Measurements from ENCODE around the gene ATRX.
"Not testable (repeated sequence)": the region's sequence is repeated elsewhere in the genome, so short reads cannot be mapped to it uniquely, and the experiment has no call there.

ATRX gene

DNA sequence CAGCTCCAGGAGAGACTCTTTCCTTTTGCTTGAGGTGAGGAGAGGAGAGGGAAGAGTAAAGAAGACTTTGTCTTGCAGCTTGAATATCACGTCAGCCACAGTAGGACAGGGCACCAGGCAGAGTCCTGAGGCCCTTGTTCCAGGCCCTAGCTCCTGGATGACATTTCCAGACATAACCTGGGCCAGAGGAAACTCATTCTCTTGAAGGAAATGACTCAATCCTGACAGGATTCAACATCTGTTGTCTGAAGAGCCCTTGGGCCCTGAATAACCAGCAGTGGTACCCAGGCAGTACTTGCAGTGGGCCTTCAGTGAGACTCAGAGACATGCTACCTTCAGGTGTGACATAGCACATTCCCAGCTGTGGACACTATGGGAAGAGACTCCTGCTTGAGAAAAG is 276.0 kb downstream of the ATRX start:
- in situ Hi-C loops (cut with MboI; ENCODE audit: low sequenced_read_pairs), result no loop called here

DNA sequence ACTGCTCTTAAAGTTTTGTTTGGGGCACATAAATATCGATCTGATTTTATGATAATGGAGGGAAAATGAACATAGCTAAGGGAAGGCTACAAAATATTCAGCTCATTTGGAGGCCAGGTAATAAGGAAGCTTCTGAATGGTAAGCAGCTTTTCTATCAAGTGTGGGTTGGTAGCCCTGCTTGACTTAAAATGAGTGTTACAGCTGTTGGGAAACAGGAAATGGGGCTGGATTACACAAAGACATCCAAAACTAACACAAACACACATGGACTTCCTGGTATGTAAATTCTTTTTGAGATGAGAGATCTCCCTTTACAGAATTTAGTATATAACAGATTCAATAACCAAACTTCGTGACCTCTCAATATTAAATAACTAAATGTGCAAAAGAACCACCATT is 280.8 kb downstream of the ATRX start:
- in situ Hi-C loops (cut with MboI; ENCODE audit: low sequenced_read_pairs), result no loop called here

DNA sequence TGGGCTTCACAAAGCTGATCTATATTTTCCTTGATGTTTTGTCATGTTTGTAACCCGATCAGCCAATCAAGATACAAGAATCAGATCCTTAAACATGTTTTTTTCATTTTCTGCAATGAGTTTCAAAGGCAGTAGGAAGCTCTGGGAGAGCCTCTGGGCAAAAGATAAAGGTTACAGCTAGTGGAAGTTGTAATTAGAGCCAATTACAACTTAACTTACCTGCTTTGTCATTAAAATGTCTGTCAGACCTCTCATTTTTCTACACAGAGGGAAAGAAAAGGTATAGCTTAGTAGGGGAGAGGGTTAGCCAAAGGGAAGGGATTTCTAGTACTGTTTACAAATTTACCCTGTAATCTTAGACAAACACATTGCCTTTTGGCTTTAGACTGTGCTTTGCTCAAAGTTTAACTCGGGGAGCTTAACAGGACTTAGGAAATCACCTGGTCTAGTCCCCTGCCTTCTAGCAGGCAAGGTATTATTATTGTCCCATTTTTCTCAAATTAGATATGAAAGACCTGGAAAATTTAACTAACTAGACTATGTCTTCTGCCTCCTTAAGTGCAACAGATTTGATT is 283.0 kb downstream of the ATRX start:
- in situ Hi-C loops (cut with MboI; ENCODE audit: low sequenced_read_pairs), result no loop called here

DNA sequence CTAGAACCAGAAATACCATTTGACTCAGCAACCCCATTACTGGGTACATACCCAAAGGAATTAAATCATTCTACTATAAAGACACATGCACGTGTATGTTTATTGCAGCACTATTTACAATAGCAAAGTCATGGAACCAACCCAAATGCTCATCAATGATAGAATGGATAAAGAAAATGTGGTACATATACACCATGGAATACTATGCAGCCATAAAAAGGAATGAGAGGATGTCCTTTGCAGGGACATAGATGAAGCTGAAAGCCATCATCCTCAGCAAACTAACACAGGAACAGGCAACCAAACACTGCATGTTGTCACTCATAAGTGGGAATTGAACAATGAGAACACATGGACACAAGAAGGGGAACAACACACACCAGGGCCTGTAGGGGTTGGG is 285.9 kb downstream of the ATRX start:
- in situ Hi-C loops (cut with MboI; ENCODE audit: low sequenced_read_pairs), result not testable (repeated sequence)

DNA sequence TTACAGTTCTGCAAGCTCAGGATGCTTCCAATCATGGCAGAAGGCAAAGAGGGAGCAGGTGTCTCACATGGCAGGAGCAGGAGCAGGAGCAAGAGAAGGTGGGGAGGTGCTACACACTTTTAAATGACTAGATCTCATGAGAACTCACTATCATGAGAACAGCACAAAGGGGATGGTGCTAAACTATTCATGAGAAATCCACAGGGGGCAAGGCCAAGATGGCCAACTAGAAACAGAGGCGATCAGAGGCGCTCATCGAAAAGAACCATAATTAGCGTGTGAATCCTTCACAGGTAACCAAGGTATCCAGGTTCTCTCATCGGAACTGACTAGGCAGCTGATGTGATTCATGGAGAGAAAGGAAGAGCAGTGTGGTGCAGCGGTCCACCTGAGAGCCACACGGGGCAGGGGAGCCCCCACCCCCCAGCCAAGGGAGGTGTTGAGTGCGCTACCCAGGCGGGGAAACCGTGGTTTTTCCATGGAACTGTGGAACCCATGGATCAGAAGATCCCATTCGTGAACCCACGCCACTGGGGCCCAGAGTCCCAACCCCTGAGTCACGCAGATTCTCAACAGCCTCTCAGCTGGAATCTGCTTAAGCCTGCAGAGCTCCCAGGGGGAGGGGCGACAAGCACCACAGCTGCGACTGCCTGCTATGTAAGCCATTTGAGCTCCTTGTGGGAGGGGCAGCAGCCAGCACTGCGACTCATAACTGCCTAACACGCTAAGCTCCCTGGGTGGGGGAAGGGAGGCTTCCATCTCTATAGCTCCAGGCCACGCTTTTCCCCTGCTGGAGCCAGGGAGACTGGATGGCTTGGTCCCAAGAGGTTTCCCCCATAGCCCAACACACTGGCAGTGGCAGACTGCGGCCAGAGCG is 292.1 kb downstream of the ATRX start:
- in situ Hi-C loops (cut with MboI; ENCODE audit: low sequenced_read_pairs), result no loop called here

DNA sequence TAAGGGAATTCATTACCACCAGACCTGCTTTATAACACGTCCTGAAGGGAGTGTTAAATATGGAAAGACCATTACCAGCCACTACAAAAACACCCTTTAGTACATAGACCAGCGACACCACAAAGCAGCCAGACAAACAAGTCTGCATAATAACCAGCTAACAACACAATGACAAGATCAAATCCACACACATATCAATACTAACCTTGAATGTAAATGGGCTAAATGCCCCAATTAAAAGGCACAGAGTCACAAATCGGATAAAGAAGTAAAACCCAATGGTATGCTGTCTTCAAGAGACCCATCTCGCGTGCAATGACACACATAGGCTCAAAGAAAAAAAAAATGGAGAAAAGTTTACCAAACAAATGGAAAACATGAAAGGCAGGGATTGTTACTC is 302.0 kb downstream of the ATRX start:
- in situ Hi-C loops (cut with MboI; ENCODE audit: low sequenced_read_pairs), result no loop called here

DNA sequence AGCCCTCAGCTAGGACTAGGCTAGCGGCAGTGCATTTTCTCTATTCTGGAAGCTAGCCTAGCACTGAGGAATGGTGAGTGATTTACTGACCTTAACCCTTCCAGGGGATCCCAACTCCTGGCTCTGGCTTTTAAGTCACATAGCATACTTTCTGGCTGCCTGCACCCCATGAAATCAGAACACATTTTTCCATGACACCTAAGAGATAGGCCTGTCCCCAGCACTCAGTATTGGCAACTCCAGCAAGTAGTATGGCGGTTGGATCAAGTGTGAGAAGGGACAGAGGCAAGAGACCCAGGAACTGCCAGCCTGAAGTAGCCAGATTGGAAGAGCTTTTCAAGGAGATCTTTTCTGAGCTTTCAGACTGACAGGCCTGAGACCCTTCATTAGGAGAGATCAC is 330.6 kb downstream of the ATRX start:
- in situ Hi-C loops (cut with MboI; ENCODE audit: low sequenced_read_pairs), result no loop called here

Measured in HL-60/S4 treated with phorbol 12-myristate 13-acetate at 8.2 ng/mL for 4 days and 3 days (cell line).